Muscle of leg (tissue), 11 donors: ENCODE results near the gene UTP11. TPM values are rescaled to one million over a fixed set of nuclear protein-coding genes. Genes with fewer than 3 reads are reported as not detected.

Source experiments
- DNase-seq: peaks from one replicate; pipeline ENCODE4 v3.0.0; 2013
- H3K27ac ChIP-seq: one replicate; pipeline ENCODE4 v1.5.1; 2013; ENCODE audit warnings: mild to moderate bottlenecking, low read length, control low read depth
- H3K27me3 ChIP-seq: one replicate; pipeline ENCODE4 v1.6.1; 2013; ENCODE audit warnings: low read length; ENCODE audit not compliant: control insufficient read depth, insufficient read depth
- H3K36me3 ChIP-seq: one replicate; pipeline ENCODE4 v1.6.1; 2013; ENCODE audit warnings: low read length; ENCODE audit not compliant: control insufficient read depth, insufficient read depth
- H3K4me1 ChIP-seq: one replicate; pipeline ENCODE4 v1.6.1; 2013; ENCODE audit warnings: low read length; ENCODE audit not compliant: control insufficient read depth, insufficient read depth
- H3K4me3 ChIP-seq: one replicate; pipeline ENCODE4 v1.5.1; 2013; ENCODE audit warnings: low read length, control low read depth
- H3K9me3 ChIP-seq: replicated peaks from 2 replicates; pipeline ENCODE4 v1.6.1; 2013; ENCODE audit warnings: low read depth, low read length; ENCODE audit not compliant: control insufficient read depth
- WGBS: methylation state at CpG from one replicate; pipeline ENCODE4 v1.1.5; 2013; ENCODE audit warnings: missing lambda C conversion rate; ENCODE audit not compliant: insufficient coverage; 5-methylcytosine and 5-hydroxymethylcytosine counted together
- polyA plus RNA-seq, 8 donors: library from polyadenylated mRNA; unstranded; fragments of 120-200 nt; gene quantifications; one replicate each; pipeline versions ENCODE4 v1.2.1 to v1.2.3, GENCODE V29; 2013; ENCODE audit warnings: inconsistent platforms in 1 of 8, low replicate concordance in 1 of 8; ENCODE audit not compliant: insufficient read length in 8 of 8, insufficient read depth in 1 of 8
- total RNA-seq: library from RNA; stranded (reverse); fragments of 120-200 nt; gene quantifications from one replicate; pipeline ENCODE4 v1.2.4, GENCODE V29; 2013

UTP11 gene
- total and polyA plus RNA-seq, 9 donors = 62.1 to 103 (median 90.6) TPM

GRCh38 chr1:38060498-38060897 lies 48.0 kb downstream of the UTP11 start:
- H3K27ac ChIP-seq = no peak overlapping the region
- no peak overlapping the region for H3K4me3 ChIP-seq
- H3K36me3 ChIP-seq = no peaks in the 10 kb centered on the region

DNA sequence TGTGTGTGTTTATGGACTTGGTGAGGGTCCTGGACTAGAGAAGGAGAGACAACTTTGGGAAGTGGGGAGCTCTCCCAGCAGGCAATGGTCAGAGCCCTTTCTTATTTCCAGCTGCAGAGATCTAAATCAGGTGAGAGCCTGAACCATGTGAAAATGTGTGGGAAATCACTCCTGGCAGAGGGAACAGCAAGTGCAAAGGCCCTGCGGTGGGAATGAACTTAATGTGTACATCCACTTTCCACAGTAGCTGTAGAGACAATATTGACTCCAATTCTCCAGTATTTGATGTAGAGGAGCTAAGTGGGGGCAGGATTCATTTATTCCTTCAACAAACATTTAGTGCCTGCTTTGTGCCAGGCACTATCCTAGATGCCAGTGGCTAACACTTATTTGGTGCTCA lies 48.8 kb downstream of the UTP11 start:
- Histone ChIP-seq H3K4me3 (no peak overlapping the region), H3K36me3 (no peaks in the 10 kb centered on the region), H3K27me3 (peaks cover 9% of the 10 kb centered on the region), H3K4me1 (peaks cover 11% of the 10 kb centered on the region), H3K27ac (no peak overlapping the region), H3K9me3 (no peaks in the 10 kb centered on the region)
- no CpG with 5 or more reads among the region's 1 CpG for WGBS
- no peak for DNase-seq

More at GRCh38 chr1:38060498-38060897, 48.0 kb downstream of the UTP11 start:
- Histone ChIP-seq H3K4me1 (peaks cover 11% of the 10 kb centered on the region), H3K27me3 (peaks cover 8% of the 10 kb centered on the region), H3K9me3 (no peaks in the 10 kb centered on the region)
- no CpG with 5 or more reads among the region's 2 CpGs for WGBS
- no peak for DNase-seq

GRCh38 chr1:38061883-38062328 lies 49.4 kb downstream of the UTP11 start:
- Histone ChIP-seq H3K4me1 (peaks cover 11% of the 10 kb centered on the region), H3K36me3 (no peaks in the 10 kb centered on the region), H3K27ac (no peak overlapping the region), H3K9me3 (no peaks in the 10 kb centered on the region), H3K4me3 (no peak overlapping the region), H3K27me3 (peaks cover 9% of the 10 kb centered on the region)
- no peak for DNase-seq
- WGBS = 51% methylated on average over 6 of the region's 7 CpGs

DNA sequence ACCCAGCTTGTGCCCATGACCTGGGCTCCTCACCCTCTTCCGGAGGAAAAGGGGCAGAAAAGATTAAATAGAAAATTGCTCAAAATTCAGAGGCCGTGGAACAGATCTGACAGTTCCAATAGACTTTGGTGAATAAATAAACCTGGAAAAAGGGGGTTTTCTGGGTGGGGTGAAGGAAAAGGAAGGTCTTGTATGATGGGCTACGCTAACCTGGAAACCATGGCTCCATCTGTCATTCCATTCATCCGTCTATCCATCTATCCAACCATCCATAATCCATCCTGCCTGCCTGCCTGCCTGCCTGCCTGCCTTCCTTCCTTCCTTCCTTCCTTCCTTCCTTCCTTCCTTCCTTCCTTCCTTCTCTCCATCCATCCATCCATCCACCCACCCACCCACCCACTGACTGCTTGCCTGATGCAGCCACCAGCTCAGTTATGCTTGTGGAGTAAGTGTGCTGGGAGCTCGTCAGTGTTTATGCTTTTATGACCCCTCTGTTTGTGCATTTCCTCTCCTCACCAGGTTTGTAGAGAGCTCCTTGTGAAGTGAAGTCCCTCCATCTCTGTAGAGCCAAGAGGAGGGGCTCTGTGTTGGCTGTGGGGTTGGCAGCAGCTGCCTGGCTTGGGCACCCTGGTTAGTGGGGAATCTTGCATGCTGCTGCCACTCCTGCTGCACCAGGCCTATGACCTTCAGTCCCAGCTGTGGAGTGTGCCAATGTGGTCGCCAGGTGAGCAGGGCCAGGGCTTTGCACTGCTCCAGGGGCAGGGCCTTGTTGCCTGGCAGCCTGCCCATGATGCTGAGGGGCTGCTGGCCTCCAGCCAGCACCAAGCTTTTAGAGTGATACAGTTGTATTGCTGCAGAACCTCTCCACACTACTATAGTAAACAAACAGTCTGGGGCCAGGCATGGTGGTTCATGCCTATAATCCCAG lies 50.1 kb downstream of the UTP11 start:
- Histone ChIP-seq H3K27ac (no peak overlapping the region), H3K4me3 (no peak overlapping the region), H3K4me1 (peaks cover 11% of the 10 kb centered on the region), H3K27me3 (peaks cover 9% of the 10 kb centered on the region), H3K9me3 (no peaks in the 10 kb centered on the region), H3K36me3 (no peaks in the 10 kb centered on the region)
- 82% methylated on average over 3 of the region's 6 CpGs for WGBS
- DNase-seq = no peak

DNA sequence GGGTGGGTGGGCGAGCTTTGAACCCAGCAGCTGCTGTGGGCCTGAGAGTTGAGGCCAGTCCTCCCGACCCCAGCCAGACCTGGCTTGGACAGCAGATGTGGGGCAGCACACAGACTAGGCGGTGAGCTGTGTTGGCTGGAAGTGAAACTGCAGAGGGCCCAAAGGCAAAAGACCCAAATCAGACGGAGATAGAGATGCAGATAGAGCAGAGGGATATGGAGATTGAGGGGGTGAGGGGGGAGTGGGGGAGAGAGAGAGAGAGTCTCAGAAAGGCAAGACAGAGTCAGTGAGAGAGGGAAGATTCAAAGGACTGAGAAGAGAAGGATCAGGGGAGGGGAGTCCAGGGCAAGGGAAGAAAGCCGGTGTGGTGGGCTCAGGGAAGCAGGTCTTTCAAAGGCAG lies 51.1 kb downstream of the UTP11 start:
- H3K36me3 ChIP-seq = no peaks in the 10 kb centered on the region
- no peak for DNase-seq

GRCh38 chr1:38064197-38064903 lies 51.8 kb downstream of the UTP11 start:
- Histone ChIP-seq H3K9me3 (no peaks in the 10 kb centered on the region), H3K36me3 (no peaks in the 10 kb centered on the region), H3K4me1 (peaks cover 11% of the 10 kb centered on the region), H3K27ac (no peak overlapping the region), H3K27me3 (peaks cover 20% of the 10 kb centered on the region), H3K4me3 (no peak overlapping the region)
- no peak for DNase-seq
- WGBS = 33% methylated on average over 2 of the region's 11 CpGs

More for the DNA sequence above, 51.1 kb downstream of the UTP11 start:
- H3K4me3 ChIP-seq = no peak overlapping the region
- no peak overlapping the region for H3K27ac ChIP-seq
- no peaks in the 10 kb centered on the region for H3K9me3 ChIP-seq
- peaks cover 18% of the 10 kb centered on the region for H3K27me3 ChIP-seq
- H3K4me1 ChIP-seq = peaks cover 11% of the 10 kb centered on the region
- 55% methylated on average over 5 of the region's 5 CpGs for WGBS

GRCh38 chr1:38068220-38068979 lies 55.9 kb downstream of the UTP11 start:
- no peak for DNase-seq
- WGBS = 79% methylated on average over 2 of the region's 14 CpGs
- Histone ChIP-seq H3K27ac (no peak overlapping the region), H3K9me3 (no peaks in the 10 kb centered on the region), H3K4me1 (peaks cover 3% of the 10 kb centered on the region), H3K27me3 (peaks cover 34% of the 10 kb centered on the region), H3K36me3 (no peaks in the 10 kb centered on the region), H3K4me3 (no peak overlapping the region)

- H3K4me3 ChIP-seq = no peak overlapping the region
- peaks cover 37% of the 10 kb centered on the region for H3K27me3 ChIP-seq
- no peak for DNase-seq
- H3K36me3 ChIP-seq = no peaks in the 10 kb centered on the region
- H3K27ac ChIP-seq = no peak overlapping the region
- WGBS = no CpG with 5 or more reads among the region's 3 CpGs
- H3K9me3 ChIP-seq = no peaks in the 10 kb centered on the region
- peaks cover 6% of the 10 kb centered on the region for H3K4me1 ChIP-seq
These were observed 56.4 kb downstream of the UTP11 start for GRCh38 chr1:38068980-38069340.

GRCh38 chr1:38071312-38072256 lies 59.0 kb downstream of the UTP11 start:
- Histone ChIP-seq H3K36me3 (no peaks in the 10 kb centered on the region), H3K27ac (no peak overlapping the region), H3K4me1 (peaks cover 6% of the 10 kb centered on the region), H3K9me3 (no peaks in the 10 kb centered on the region), H3K4me3 (no peak overlapping the region), H3K27me3 (peaks cover 37% of the 10 kb centered on the region)
- DNase-seq = no peak
- 44% methylated on average over 6 of the region's 10 CpGs for WGBS
